Psoas muscle (tissue), 8 donors: ENCODE measurements around the gene ERCC1. TPM values are rescaled to one million over a fixed set of nuclear protein-coding genes. Genes with fewer than 3 reads are reported as not detected.

ENCODE experiments used
- ATAC-seq, 4 donors: fragments of 200-7000 bp; cut with Tn5 transposase; one replicate each; pipeline ENCODE4 v1.9.1; 2020; ENCODE audit warnings: moderate library complexity in 3 of 4, mild to moderate bottlenecking in 2 of 4
- DNase-seq, 2 donors: peaks; one replicate each; pipeline ENCODE4 v3.0.0-alpha.2; 2020
- H3K27ac ChIP-seq: fragments of 200-600 bp; one replicate; pipeline ENCODE4 v1.8.0; 2022
- H3K27me3 ChIP-seq, 3 donors: fragments of 200-600 bp in 1 of 3; one replicate each; pipeline versions ENCODE4 v1.6.1 to v1.8.0; 2013 to 2022; ENCODE audit warnings: low read length in 2 of 3, mild to moderate bottlenecking in 2 of 3, moderate library complexity in 1 of 3; ENCODE audit not compliant: insufficient read depth in 3 of 3
- H3K36me3 ChIP-seq, 2 donors: fragments of 200-600 bp in 1 of 2; one replicate each; pipeline versions ENCODE4 v1.6.1 to v1.8.0; 2013 to 2022; ENCODE audit warnings: low read depth in 1 of 2, mild to moderate bottlenecking in 1 of 2, moderate library complexity in 1 of 2; ENCODE audit not compliant: insufficient read depth in 1 of 2
- H3K4me1 ChIP-seq: fragments of 200-600 bp; one replicate; pipeline ENCODE4 v1.8.0; 2022
- H3K4me3 ChIP-seq: fragments of 200-600 bp; one replicate; pipeline ENCODE4 v1.8.0; 2022; ENCODE audit warnings: mild to moderate bottlenecking
- H3K9me3 ChIP-seq: fragments of 200-600 bp; one replicate; pipeline ENCODE4 v1.8.0; 2022
- whole genome bisulfite sequencing, 3 donors: extraction: QIAGEN DNeasy Blood & Tissue Kit; methylation state at CpG; one replicate each; pipeline versions ENCODE4 v1.1.6 to v1.1.7; 2013; 5-methylcytosine and 5-hydroxymethylcytosine counted together
- intact Hi-C, 2 donors: fragments of 100-400 bp; cut with DNase I; formaldehyde crosslinking; loops; one replicate each; pipeline versions ENCODE4 v1.11.0 to v1.14.2; 2022
- polyA plus RNA-seq, 3 donors: library from polyadenylated mRNA; stranded (reverse); fragments of 200-250 nt; gene quantifications; one replicate each; pipeline ENCODE4 v1.2.3, GENCODE V29; 2013
- total RNA-seq, 4 donors: library from RNA; stranded (reverse); fragmentation: NEBNext Ultra II Directional in 2 of 4; extraction: Animal tissue kit (Norgen Biotek cat#: 25700) in 2 of 4; gene quantifications; one replicate each; pipeline versions ENCODE4 v1.2.1 to v1.2.4, GENCODE V29; 2021 to 2023
- TF ChIP-seq, protein P1 (sequence below): fragments of 200-600 bp; IDR thresholded peaks from one replicate; pipeline ENCODE4 v1.8.0; 2022; ENCODE audit warnings: antibody characterized with exemption
- donor health status: healthy with polysubstance abuse.
- donor health status: DM: no; HTN: no; CAD: no; lungs with moderate emphysema.
- donor health status: Bipolar disorder and iron deficiency.
- donor health status: healthy.
- donor health status: DM: yes; HTN: yes; CAD: no.
- donor health status: DM: no; HTN: no; CAD: no.
- donor health status: DM: no; HTN: no; CAD: no.
- donor health status: DM: yes; HTN: yes; CAD: no.

The ERCC1 gene
- total and polyA plus RNA-seq, 7 donors: 59.5 to 2,153 (median 84.6) TPM

DNA sequence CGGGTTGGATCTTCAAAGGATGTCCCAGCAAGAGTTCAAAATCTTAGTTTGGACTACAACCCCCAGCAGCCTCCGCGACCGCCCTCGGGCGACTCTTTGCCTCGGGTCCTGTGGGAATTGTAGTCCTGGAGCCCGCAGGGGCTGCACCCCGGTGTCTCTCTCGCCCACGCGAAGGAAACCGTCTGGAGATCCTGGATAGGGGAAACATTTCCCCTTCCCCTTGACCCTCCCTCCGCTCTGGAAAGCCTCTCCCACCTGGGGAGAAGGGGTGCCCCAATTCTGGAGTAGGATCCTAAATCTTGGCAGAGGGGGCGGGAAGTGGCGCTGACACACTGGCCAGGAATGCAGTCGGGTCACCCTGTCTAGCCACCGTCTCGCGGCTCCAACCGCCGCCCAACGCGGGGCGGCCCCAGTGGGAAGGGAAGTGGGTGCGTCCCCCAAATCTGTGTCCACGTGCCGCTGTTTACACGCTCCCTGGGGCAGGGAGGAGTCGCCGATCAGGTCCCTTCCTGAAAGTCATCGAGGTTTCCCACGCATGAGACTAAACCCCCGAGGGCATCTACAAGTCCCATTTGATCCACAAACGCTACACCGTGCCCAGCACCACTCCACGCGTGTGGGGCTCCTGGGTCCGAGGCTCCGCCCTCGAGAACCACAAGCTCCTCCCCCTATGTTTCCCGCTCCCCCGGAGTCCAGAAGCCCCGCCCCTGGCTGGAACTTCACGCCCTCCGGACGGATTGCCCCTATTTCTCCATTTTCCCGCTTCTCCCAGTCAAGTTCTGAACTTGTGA is 18.1 kb downstream of the ERCC1 start:
- Histone ChIP-seq H3K4me1 (peaks cover 17% of the 10 kb centered on the region), H3K9me3 (no peaks in the 10 kb centered on the region), H3K4me3 (peak overlapping the region; percentile 80), H3K36me3 (peaks cover 0 to 5% of the 10 kb centered on the region in 2 donors), H3K27ac (peak overlapping the region; percentile 94), H3K27me3 (peaks cover 0 to 3% (median 2%) of the 10 kb centered on the region in 3 donors)
- WGBS, 3 donors: 0 to 1% (median 0%) methylated on average over 47 to 48 of the region's 48 CpGs
- TF ChIP-seq, protein P1, sequence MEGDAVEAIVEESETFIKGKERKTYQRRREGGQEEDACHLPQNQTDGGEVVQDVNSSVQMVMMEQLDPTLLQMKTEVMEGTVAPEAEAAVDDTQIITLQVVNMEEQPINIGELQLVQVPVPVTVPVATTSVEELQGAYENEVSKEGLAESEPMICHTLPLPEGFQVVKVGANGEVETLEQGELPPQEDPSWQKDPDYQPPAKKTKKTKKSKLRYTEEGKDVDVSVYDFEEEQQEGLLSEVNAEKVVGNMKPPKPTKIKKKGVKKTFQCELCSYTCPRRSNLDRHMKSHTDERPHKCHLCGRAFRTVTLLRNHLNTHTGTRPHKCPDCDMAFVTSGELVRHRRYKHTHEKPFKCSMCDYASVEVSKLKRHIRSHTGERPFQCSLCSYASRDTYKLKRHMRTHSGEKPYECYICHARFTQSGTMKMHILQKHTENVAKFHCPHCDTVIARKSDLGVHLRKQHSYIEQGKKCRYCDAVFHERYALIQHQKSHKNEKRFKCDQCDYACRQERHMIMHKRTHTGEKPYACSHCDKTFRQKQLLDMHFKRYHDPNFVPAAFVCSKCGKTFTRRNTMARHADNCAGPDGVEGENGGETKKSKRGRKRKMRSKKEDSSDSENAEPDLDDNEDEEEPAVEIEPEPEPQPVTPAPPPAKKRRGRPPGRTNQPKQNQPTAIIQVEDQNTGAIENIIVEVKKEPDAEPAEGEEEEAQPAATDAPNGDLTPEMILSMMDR: no peak
- intact Hi-C loops: no loop called here
- ATAC-seq (peak; percentile 74 to 85 (median 78)), DNase-seq (peak; percentile 89 to 94)

DNA sequence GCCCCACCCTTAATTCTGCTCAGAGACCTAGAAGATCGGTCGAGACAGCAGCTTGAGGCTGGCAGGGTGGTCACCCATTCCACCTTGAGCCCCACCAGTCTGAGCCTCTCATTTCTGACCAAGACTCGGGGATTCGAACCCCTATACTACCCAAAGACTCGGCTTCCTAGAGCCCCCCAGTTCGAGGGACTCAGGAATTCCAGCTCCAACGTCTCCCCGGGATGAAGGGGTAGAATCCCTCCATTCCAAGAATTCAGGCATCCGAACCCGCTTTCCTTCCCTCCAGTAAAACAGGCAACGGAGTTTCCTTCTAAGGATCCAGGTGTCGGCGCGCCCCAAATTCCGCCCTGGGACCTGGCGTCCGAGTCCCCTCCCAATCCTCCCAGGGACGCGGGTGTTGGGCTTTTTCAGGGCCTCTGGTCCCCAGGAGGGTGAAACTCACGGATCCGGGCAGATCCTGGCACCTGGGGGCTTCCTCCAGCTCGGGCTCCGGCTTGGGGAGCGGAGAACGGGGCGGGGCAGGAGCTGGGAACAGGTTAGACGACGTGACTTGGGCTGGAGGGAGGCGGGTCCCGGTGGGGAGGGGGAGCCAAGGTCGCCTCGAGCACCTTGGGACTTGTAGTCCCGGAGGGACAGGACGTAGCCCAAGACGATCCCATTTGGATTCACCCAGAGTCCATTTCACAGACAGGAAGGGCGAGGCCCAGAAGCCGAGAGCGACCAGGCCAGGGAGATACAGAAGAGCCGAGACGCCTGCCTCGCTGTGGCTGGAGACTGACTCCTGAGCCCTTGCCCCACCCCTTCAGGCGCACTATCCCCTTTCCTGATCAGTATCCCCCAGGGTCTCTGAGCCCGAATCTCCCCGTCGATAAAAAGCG is 18.9 kb downstream of the ERCC1 start, which contains the start of gene PPP1R13L:
TSS of gene PPP1R13L (minus strand) at position 513 of the 878 bp plus-strand sequence. CDS start 6,751 bp downstream, outside the sequence.
- peak within 1 kb of the TSS; percentile 80 for H3K4me3 ChIP-seq
- TF ChIP-seq, protein P1: no peak
- 8 to 11% (median 8%) methylated on average over 45 to 46 of the region's 46 CpGs for WGBS, 3 donors
- H3K4me1 ChIP-seq: peaks cover 17% of the 10 kb centered on the region
- intact Hi-C loops: no loop called here
- peak; percentile 28 to 48 (median 39) for ATAC-seq
- peak; percentile 78 to 84 for DNase-seq
- H3K27ac ChIP-seq: peak within 1 kb of the TSS; percentile 94
- H3K9me3 ChIP-seq: no peaks in the 10 kb centered on the region
- H3K36me3 ChIP-seq: peaks cover 0 to 5% of the 10 kb centered on the region in 2 donors
- peaks cover 0 to 3% (median 2%) of the 10 kb centered on the region in 3 donors for H3K27me3 ChIP-seq

DNA sequence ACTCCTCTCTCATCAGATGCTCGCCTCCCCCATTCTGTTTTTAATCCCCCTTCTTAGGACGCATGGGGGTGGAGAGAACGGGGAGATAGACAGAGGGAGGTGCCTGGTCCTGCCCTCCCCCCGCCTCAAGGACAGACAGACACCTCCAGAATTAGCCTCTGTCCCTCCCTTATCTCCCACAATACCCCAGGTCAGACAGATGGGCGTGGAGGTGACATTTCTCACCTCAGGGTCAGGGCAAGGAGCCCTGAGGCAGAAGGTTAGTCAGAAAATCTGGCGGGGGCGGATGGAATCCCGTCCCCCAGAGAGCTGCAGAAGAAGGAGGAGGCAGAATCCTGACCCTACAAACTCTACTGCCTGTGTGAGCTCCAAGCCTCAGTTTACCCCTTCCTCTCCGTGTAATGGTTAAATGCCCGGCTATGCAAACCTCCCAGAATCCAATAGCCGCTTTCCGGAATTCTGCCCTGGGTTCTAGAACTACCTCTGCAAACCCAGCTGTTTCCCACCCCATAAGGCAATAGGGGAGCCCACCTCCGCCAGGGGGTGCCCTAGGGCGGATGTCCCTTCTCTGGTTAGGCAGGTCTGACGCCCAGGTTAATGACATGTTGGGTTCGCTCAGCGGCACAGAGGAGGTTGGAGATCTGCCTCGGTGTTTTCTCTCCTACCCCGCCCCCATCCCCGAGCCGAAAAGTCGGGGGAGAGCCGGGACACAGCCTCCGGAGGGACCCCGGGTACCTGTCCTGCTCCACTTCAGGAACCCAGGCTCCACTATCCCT is 19.7 kb downstream of the ERCC1 start:
- TF ChIP-seq, protein P1: no peak
- no peaks in the 10 kb centered on the region for H3K36me3 ChIP-seq
- H3K9me3 ChIP-seq: no peaks in the 10 kb centered on the region
- peak overlapping the region; percentile 80 for H3K4me3 ChIP-seq
- DNase-seq (peak in 1 of 2 donors; percentile 47), ATAC-seq (no peak)
- H3K27me3 ChIP-seq: peaks cover 0 to 3% (median 2%) of the 10 kb centered on the region in 3 donors
- H3K4me1 ChIP-seq: peaks cover 17% of the 10 kb centered on the region
- H3K27ac ChIP-seq: no peak overlapping the region
- WGBS, 3 donors: 33 to 38% (median 33%) methylated on average over 25 of the region's 25 CpGs
- intact Hi-C loops: no loop called here

DNA sequence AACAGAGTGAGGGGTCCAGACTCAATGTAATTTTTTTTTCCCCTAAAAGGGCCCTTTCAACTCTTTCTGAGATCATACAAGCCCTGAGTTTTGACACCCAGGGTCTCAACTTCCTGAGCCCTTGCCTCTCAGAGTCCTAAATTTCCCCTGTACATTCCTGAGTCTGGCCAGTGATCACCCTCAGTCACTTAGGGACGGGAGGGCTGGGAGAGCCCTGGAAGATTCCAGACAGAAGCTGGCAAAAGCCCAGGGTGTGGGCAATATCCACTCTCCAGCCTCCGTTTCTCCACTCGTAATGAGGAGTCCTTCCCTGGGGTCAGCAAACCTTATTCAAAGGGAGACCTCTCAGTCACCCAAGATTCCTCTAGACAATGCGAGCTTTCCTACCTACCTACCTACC is 20.4 kb downstream of the ERCC1 start:
- intact Hi-C loops: no loop called here
- TF ChIP-seq, protein P1: no peak
- DNase-seq (no peak), ATAC-seq (no peak)
- WGBS, 3 donors: 77 to 84% (median 81%) methylated on average over 4 of the region's 4 CpGs
- no peak overlapping the region for H3K27ac ChIP-seq
- H3K36me3 ChIP-seq: no peaks in the 10 kb centered on the region
- H3K4me1 ChIP-seq: peaks cover 23% of the 10 kb centered on the region
- peaks cover 0 to 3% (median 2%) of the 10 kb centered on the region in 3 donors for H3K27me3 ChIP-seq
- H3K4me3 ChIP-seq: no peak overlapping the region
- H3K9me3 ChIP-seq: no peaks in the 10 kb centered on the region
